LNCaP clone FGC (cell line): Measurements from ENCODE around the gene TAAR8.

ENCODE experiments used
- DNase-seq: peaks from one replicate; pipeline ENCODE4 v3.0.0-alpha.2; 2011; ENCODE audit warnings: low read depth
- H3K4me3 ChIP-seq: 2 replicates; pipeline ENCODE4 v1.5.1; 2011; ENCODE audit warnings: mild to moderate bottlenecking, low read depth, low read length, control low read depth
- CTCF ChIP-seq: IDR thresholded peaks from 2 replicates; pipeline ENCODE4 v1.5.1; 2012; ENCODE audit warnings: mild to moderate bottlenecking; ENCODE audit not compliant: control insufficient read depth, insufficient read depth; ENCODE audit errors: extremely low read depth

The TAAR8 gene

GRCh38 chr6:132568611-132569010, 16.1 kb downstream of the TAAR8 start:
- H3K4me3 ChIP-seq = no peak overlapping the region
- no peak for TF ChIP-seq CTCF
- no peak for DNase-seq

GRCh38 chr6:132569170-132569569, 16.7 kb downstream of the TAAR8 start:
- no peak for DNase-seq
- no peak overlapping the region for H3K4me3 ChIP-seq
- no peak for TF ChIP-seq CTCF

GRCh38 chr6:132570221-132570777, 17.8 kb downstream of the TAAR8 start, which contains the start of gene TAAR6:
TAAR6 (plus strand) TSS chr6:132570322; CDS start chr6:132570322, 0 bp downstream.
- no peak for TF ChIP-seq CTCF
- no peak within 1 kb of the TSS for H3K4me3 ChIP-seq
- no peak for DNase-seq

- no peak overlapping the region for H3K4me3 ChIP-seq
- DNase-seq = no peak
- TF ChIP-seq CTCF = no peak
Measured at GRCh38 chr6:132571774-132572173, 19.3 kb downstream of the TAAR8 start.

GRCh38 chr6:132584698-132585097, 32.2 kb downstream of the TAAR8 start:
- no peak overlapping the region for H3K4me3 ChIP-seq
- no peak for DNase-seq
- TF ChIP-seq CTCF = no peak

- no peak for DNase-seq
- no peak for TF ChIP-seq CTCF
- H3K4me3 ChIP-seq = no peak overlapping the region
Measured at GRCh38 chr6:132587424-132587823, 35.0 kb downstream of the TAAR8 start.

GRCh38 chr6:132589454-132589853, 37.0 kb downstream of the TAAR8 start, which contains the start of gene TAAR5:
TAAR5 (minus strand) TSS chr6:132589741; CDS start chr6:132589686, 55 bp downstream.
- TF ChIP-seq CTCF = no peak
- no peak within 1 kb of the TSS for H3K4me3 ChIP-seq
- no peak for DNase-seq
